Measurements from ENCODE around the gene NCK2.

The NCK2 gene

GRCh38 chr2:105824446-105824845, 79.7 kb downstream of the NCK2 start:
- no peak for TF ChIP-seq CTCF (IDR thresholded peaks at IDR 0.05; ENCODE audit: low read depth, low read length, missing control alignments)
- DNase-seq (ENCODE audit: low read depth), result no peak
- H3K4me3 ChIP-seq (ENCODE audit: low read depth, low read length), result no peak overlapping the region

DNA sequence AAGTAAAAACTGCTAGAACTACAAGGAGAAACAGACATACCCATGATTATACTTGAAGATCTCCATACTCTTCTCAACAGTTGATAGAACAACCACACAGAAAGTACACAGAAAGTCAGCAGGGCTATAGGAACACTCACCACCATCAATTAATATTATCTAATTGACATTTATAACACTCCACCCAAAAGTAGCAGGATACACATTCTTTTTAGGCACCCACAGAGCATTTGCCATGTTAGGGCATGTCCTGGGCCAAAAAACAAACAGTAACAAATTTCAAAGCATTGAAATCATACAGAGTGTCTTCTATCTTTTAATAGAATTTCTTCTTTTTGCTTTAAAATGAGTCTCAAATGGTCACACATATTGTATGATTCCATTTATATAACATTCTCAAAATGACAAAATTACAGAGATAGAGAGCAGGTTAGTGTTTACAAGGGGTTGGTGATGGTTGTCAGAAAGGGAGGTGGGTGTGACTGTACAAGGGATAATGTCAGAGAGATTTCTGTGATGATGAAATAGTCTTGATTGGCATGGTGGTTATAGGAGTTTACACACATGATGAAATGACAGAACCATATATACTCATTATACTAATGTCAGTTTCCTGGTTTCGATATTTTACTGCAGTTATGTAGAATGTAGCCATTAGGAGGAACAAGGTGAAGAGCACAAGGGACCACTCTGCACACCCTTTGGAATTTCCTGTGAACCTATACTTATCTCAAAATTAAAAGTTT, 82.8 kb downstream of the NCK2 start:
- H3K4me3 ChIP-seq (ENCODE audit: low read depth, low read length), result no peak overlapping the region
- no peak for DNase-seq (ENCODE audit: low read depth)
- no peak for TF ChIP-seq CTCF (IDR thresholded peaks at IDR 0.05; ENCODE audit: low read depth, low read length, missing control alignments)

GRCh38 chr2:105828558-105828957, 83.8 kb downstream of the NCK2 start:
- no peak overlapping the region for H3K4me3 ChIP-seq (ENCODE audit: low read depth, low read length)
- DNase-seq (ENCODE audit: low read depth), result no peak
- TF ChIP-seq CTCF (IDR thresholded peaks at IDR 0.05; ENCODE audit: low read depth, low read length, missing control alignments), result no peak

- no peak overlapping the region for H3K4me3 ChIP-seq (ENCODE audit: low read depth, low read length)
- DNase-seq (ENCODE audit: low read depth), result peak; percentile 43
- no peak for TF ChIP-seq CTCF (IDR thresholded peaks at IDR 0.05; ENCODE audit: low read depth, low read length, missing control alignments)
Observed at GRCh38 chr2:105834931-105835330, 90.2 kb downstream of the NCK2 start.

GRCh38 chr2:105836341-105836740, 91.6 kb downstream of the NCK2 start:
- TF ChIP-seq CTCF (IDR thresholded peaks at IDR 0.05; ENCODE audit: low read depth, low read length, missing control alignments), result no peak
- no peak for DNase-seq (ENCODE audit: low read depth)
- H3K4me3 ChIP-seq (ENCODE audit: low read depth, low read length), result no peak overlapping the region

DNA sequence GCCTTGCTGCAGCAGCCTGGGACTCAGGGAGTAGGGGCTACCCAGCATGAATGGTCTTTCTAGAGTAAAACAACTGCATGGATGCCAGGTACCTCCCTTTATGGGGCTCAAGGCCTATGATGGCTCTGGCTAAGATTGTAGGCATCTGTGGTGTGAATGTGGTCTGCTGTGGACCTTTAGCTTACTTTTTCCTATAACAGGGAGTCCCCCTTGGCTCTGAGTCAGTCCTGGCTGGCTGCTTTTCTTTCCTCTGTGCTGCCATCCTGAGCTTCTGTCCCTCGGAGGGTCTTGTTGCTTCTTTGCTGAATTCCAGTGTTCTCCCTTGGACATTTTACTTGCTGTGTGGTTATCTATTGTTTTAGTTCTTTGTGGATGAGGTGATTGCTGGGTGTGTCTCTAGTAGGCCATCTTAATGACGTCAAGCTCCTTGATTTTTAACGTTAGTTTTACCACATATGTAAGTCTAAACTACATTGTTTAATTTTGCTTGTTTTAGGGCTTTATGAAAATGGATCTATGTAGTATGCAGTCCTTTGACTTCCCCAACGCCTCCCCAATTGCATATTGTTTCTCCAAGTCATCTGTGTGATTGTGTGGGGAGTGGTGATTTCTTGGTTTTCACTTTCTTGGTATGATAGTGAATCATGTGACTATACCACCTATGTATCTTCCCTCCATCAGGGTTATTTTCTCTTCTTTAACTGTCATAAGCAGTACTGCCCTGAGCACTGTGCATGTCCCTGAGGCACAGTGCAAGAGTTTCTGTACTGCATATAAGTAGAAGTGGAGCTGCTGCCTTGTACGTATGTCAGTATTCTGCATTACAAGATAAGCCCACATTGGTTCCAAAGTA, 92.4 kb downstream of the NCK2 start:
- no peak for DNase-seq (ENCODE audit: low read depth)
- no peak overlapping the region for H3K4me3 ChIP-seq (ENCODE audit: low read depth, low read length)
- TF ChIP-seq CTCF (IDR thresholded peaks at IDR 0.05; ENCODE audit: low read depth, low read length, missing control alignments), result no peak
